SU-DHL-6 (cell line): ENCODE data around the gene VIM.

Experiments used
- H2AFZ ChIP-seq: fragments of 200-600 bp; sonication (generic); 2 replicates; pipeline ENCODE4 v1.6.1; 2014; ENCODE audit warnings: low read depth, mild to moderate bottlenecking, moderate library complexity, mixed read lengths, antibody characterized with exemption, low read length; ENCODE audit not compliant: severe bottlenecking
- H3F3A ChIP-seq: fragments of 200-600 bp; shearing (Covaris generic); 2 replicates; pipeline ENCODE4 v1.6.0; 2016; ENCODE audit warnings: antibody characterized with exemption, mild to moderate bottlenecking; ENCODE audit not compliant: insufficient read depth
- H3K27ac ChIP-seq: fragments of 200-600 bp; sonication (generic); 2 replicates; pipeline ENCODE4 v1.5.1; 2016; ENCODE audit warnings: low read depth, mild to moderate bottlenecking, low read length, moderate library complexity, mixed read lengths
- H3K27me3 ChIP-seq: fragments of 200-600 bp; sonication (generic), shearing (Covaris generic); 2 replicates; pipeline ENCODE4 v1.6.0; 2014; ENCODE audit warnings: mild to moderate bottlenecking, low read length
- H3K36me3 ChIP-seq: fragments of 200-600 bp; sonication (generic); 2 replicates; pipeline ENCODE4 v1.6.1; 2014; ENCODE audit warnings: mild to moderate bottlenecking, low read length, mixed read lengths
- H3K4me2 ChIP-seq: fragments of 300-600, 200-600 bp; shearing (Covaris generic), sonication (generic); 2 replicates; pipeline ENCODE4 v1.6.0; 2014; ENCODE audit warnings: low read length, low read depth, mild to moderate bottlenecking; ENCODE audit not compliant: poor library complexity, severe bottlenecking
- H3K4me3 ChIP-seq: fragments of 200-600 bp; sonication (generic); 2 replicates; pipeline ENCODE4 v1.5.1; 2014; ENCODE audit warnings: antibody characterized with exemption, low read length, mild to moderate bottlenecking, mixed read lengths; ENCODE audit not compliant: insufficient read depth, poor library complexity, severe bottlenecking
- H3K79me2 ChIP-seq: fragments of 200-600 bp; sonication (generic); 2 replicates; pipeline ENCODE4 v1.6.1; 2014; ENCODE audit warnings: mild to moderate bottlenecking, low read length, moderate library complexity; ENCODE audit not compliant: insufficient read depth
- H3K9ac ChIP-seq: fragments of 200-600 bp; sonication (generic); 2 replicates; pipeline ENCODE4 v1.7.0; 2014; ENCODE audit warnings: mild to moderate bottlenecking, low read length
- H3K9me2 ChIP-seq: fragments of 200-600 bp; sonication (generic); replicated peaks from 2 replicates; pipeline ENCODE4 v1.6.1; 2014; ENCODE audit warnings: low read length; ENCODE audit not compliant: insufficient read depth
- H3K9me3 ChIP-seq: fragments of 200-600 bp; sonication (generic); 2 replicates; pipeline ENCODE4 v1.6.1; 2014; ENCODE audit warnings: low read length, mixed read lengths; ENCODE audit not compliant: insufficient read depth
- H4K20me1 ChIP-seq: fragments of 200-600 bp; sonication (generic); 2 replicates; pipeline ENCODE4 v1.6.1; 2014; ENCODE audit warnings: low read depth, mild to moderate bottlenecking, antibody characterized with exemption, low read length, moderate library complexity, mixed read lengths
- EZH2phosphoT487 ChIP-seq: fragments of 200-600 bp; sonication (generic), shearing (Covaris generic); conservative IDR thresholded peaks from 2 replicates; pipeline ENCODE4 v1.6.1; 2018; ENCODE audit warnings: mild to moderate bottlenecking, antibody characterized with exemption, low read length, moderate library complexity, mixed read lengths
- TF ChIP-seq, protein P1 (sequence below): fragments of 200-600 bp; sonication (generic); IDR thresholded peaks from one replicate; pipeline ENCODE4 v1.5.1; 2017; ENCODE audit warnings: antibody characterized with exemption, mild to moderate bottlenecking, low read length, moderate library complexity; ENCODE audit not compliant: insufficient read depth, poor library complexity, severe bottlenecking

Gene VIM

GRCh38 chr10:17216217-17216900 is 11.7 kb upstream of the VIM start:
- Histone ChIP-seq H3K9ac (no peak overlapping the region), H2AFZ (no peak overlapping the region), H3K9me2 (no peaks in the 10 kb centered on the region), H4K20me1 (no peaks in the 10 kb centered on the region), H3K27me3 (no peaks in the 10 kb centered on the region), H3K9me3 (no peaks in the 10 kb centered on the region), H3K4me2 (no peak overlapping the region), H3K4me3 (no peak overlapping the region), H3K79me2 (no peaks in the 10 kb centered on the region), H3K36me3 (no peaks in the 10 kb centered on the region), H3F3A (no peaks in the 10 kb centered on the region), H3K27ac (no peak overlapping the region)
- TF ChIP-seq EZH2phosphoT487: no peak
- TF ChIP-seq, protein P1, sequence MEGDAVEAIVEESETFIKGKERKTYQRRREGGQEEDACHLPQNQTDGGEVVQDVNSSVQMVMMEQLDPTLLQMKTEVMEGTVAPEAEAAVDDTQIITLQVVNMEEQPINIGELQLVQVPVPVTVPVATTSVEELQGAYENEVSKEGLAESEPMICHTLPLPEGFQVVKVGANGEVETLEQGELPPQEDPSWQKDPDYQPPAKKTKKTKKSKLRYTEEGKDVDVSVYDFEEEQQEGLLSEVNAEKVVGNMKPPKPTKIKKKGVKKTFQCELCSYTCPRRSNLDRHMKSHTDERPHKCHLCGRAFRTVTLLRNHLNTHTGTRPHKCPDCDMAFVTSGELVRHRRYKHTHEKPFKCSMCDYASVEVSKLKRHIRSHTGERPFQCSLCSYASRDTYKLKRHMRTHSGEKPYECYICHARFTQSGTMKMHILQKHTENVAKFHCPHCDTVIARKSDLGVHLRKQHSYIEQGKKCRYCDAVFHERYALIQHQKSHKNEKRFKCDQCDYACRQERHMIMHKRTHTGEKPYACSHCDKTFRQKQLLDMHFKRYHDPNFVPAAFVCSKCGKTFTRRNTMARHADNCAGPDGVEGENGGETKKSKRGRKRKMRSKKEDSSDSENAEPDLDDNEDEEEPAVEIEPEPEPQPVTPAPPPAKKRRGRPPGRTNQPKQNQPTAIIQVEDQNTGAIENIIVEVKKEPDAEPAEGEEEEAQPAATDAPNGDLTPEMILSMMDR: no peak

GRCh38 chr10:17216901-17217395 is 11.1 kb upstream of the VIM start:
- Histone ChIP-seq H3K36me3 (no peaks in the 10 kb centered on the region), H3K4me2 (no peak overlapping the region), H3F3A (no peaks in the 10 kb centered on the region), H3K9me3 (no peaks in the 10 kb centered on the region), H3K27me3 (no peaks in the 10 kb centered on the region), H3K9me2 (no peaks in the 10 kb centered on the region), H3K9ac (no peak overlapping the region), H2AFZ (no peak overlapping the region), H3K4me3 (no peak overlapping the region), H3K79me2 (no peaks in the 10 kb centered on the region), H3K27ac (no peak overlapping the region), H4K20me1 (no peaks in the 10 kb centered on the region)
- TF ChIP-seq EZH2phosphoT487: no peak
- TF ChIP-seq, protein P1: no peak

GRCh38 chr10:17217631-17218232 is 10.3 kb upstream of the VIM start:
- Histone ChIP-seq H3F3A (no peaks in the 10 kb centered on the region), H3K4me3 (no peak overlapping the region), H3K36me3 (no peaks in the 10 kb centered on the region), H3K9me3 (no peaks in the 10 kb centered on the region), H3K9ac (no peak overlapping the region), H3K27ac (no peak overlapping the region), H2AFZ (no peak overlapping the region), H3K27me3 (no peaks in the 10 kb centered on the region), H4K20me1 (no peaks in the 10 kb centered on the region), H3K9me2 (no peaks in the 10 kb centered on the region), H3K79me2 (no peaks in the 10 kb centered on the region), H3K4me2 (no peak overlapping the region)
- TF ChIP-seq, protein P1: no peak
- TF ChIP-seq EZH2phosphoT487: no peak
